GM19463 (cell line): ENCODE measurements around the gene ZNF580.

Experiments used
- ATAC-seq: cut with Tn5 transposase; IDR thresholded peaks from one replicate; pipeline ENCODE4 v1.9.1; 2021; ENCODE audit warnings: mild to moderate bottlenecking, moderate library complexity; ENCODE audit not compliant: unreplicated experiment

Gene ZNF580

DNA sequence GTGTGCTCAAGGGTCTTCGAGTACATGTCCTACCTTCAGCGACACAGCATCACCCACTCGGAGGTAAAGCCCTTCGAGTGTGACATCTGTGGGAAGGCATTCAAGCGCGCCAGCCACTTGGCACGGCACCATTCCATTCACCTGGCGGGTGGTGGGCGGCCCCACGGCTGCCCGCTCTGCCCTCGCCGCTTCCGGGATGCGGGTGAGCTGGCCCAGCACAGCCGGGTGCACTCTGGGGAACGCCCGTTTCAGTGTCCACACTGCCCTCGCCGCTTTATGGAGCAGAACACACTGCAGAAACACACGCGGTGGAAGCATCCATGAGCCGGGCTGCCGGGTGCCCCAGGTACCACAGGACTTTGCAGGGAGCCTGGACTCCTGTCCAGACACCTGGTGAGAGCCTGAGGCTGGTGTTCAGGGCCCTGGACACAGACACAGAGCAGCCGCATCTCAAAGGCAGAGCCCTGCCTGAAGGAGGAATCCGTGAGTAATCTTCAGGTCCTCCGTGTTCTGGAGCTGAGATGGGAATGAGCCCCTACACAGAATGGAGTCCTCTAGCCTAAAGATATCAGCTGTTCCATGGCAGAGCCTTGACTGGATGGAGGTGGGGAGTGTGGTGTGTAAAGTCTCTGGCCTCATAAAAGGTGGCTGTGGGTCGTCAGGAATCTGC, 4.2 kb downstream of the ZNF580 start:
- no peak for ATAC-seq

GRCh38 chr19:55645512-55645881, 4.7 kb downstream of the ZNF580 start:
- no peak for ATAC-seq

DNA sequence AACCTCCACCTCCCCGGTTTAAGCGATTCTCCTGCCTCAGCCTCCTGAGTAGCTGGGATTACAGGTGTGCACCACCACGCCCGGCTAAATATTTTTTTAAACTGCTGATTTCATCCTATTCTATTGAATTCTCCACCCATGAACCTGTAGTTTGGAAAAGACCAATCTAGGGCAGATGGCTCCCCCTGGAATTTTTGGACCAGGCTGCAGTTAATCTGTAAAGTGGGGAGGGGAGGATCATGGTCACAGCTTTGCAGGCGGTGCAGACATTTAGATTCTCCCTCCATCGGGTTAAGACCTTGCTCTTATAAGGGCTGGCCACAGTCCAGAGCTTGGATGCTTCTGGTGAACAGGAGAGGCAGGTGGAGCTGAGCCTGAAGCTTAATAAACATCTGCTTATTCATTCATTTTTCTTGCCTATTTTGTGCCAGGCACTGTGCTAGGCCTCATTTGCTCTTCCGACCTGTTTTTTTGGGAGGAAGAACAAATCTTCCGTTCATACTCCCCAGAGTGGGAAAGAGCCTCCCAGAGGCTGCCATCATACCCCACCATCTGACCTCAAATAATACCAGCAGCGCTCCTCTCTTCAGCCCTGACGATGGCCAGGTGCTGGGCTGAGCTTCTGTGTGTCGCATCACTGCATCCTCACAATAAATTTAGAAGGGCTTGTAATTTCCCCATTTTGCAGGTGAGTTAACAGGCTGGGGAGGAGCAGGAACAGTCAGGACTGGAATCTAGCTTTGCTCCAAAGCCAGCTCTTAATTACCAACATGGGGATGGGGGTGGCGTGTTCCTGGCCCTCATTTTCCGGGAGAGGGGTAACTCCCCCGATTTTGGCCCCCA, 6.3 kb downstream of the ZNF580 start:
- ATAC-seq, result no peak

- peak; percentile 36 for ATAC-seq
These were observed 7.2 kb downstream of the ZNF580 start, which contains the start of gene CCDC106 for GRCh38 chr19:55647732-55648584. CCDC106 (plus strand) TSS chr19:55648212; CDS start chr19:55649047, 835 bp downstream.

GRCh38 chr19:55648585-55649267, 7.9 kb downstream of the ZNF580 start:
- ATAC-seq, result no peak

DNA sequence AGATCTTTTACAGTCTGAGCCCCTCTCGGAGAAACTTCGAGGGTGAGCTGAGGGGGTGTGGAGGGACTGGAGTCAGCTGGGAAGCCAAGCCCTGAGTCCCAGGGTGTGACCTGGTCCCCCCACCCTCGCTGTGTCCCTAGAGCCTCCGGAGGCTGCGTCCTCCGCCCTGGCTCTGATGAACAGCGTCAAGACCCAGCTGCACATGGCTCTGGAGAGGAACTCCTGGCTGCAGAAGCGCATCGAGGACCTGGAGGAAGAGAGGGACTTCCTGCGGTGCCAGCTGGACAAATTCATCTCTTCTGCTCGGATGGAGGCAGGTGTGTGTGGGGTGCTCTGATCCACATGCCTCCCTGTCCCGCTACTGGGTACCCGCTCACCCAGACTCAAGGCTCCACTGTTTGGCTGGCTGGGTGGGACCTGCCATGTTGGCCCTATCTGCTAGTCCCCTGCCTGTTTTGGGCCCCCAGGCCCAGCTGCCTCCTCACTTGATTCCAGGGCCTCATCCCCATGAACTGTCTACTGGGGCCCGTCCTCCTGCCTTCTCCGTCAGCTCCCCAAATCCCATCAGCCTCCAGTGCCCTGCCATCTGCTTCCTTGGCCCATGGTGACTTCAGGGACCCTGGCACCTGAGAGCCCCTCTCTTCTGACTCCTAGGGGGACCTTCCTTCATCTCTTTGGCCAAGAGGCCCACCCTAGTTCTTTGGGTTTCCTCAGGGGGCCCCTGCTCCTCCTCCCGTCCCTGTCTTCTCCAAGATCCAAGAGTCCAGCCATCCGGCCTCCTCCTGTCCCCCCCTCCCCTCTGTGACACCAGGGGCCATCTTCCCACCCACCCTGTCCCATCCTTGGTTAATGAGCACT, 8.7 kb downstream of the ZNF580 start:
- ATAC-seq, result no peak

- no peak for ATAC-seq
These were observed 9.3 kb downstream of the ZNF580 start for GRCh38 chr19:55650126-55650557.

DNA sequence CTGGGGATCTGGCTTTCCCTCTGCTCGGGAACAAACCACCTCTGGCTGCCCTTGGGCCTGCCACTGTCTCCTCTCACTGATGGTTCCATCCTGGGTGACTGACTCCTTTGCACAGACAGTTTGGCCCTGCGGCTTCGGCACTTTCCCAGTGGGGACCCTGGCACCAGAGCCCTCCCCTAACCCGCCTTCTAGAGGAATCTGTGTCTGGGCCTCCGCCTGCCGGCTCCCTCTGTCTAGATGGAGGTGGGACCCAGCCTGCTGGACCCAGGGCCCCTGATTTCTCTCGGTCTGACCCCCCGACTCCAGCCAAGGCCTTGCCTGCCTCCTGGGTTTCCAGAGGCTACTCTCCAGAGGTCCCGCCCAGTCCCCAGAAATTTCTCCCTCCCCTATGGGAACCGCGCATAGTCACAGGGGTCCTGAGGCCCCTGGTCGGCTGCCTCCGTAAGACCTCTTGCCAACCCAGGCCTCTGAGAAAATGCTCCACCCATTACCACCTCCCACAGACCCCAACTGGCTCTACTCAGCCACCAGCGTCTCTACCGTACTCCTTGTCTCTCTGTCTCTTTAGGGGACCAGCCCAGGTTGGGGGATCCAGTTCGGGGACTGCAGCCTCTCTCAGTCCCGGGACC, 9.9 kb downstream of the ZNF580 start:
- no peak for ATAC-seq

GRCh38 chr19:55651236-55651635, 10.4 kb downstream of the ZNF580 start:
- no peak for ATAC-seq

GRCh38 chr19:55652311-55653128, 11.7 kb downstream of the ZNF580 start:
- no peak for ATAC-seq

GRCh38 chr19:55653651-55654322, 13.0 kb downstream of the ZNF580 start:
- peak; percentile 40 for ATAC-seq

DNA sequence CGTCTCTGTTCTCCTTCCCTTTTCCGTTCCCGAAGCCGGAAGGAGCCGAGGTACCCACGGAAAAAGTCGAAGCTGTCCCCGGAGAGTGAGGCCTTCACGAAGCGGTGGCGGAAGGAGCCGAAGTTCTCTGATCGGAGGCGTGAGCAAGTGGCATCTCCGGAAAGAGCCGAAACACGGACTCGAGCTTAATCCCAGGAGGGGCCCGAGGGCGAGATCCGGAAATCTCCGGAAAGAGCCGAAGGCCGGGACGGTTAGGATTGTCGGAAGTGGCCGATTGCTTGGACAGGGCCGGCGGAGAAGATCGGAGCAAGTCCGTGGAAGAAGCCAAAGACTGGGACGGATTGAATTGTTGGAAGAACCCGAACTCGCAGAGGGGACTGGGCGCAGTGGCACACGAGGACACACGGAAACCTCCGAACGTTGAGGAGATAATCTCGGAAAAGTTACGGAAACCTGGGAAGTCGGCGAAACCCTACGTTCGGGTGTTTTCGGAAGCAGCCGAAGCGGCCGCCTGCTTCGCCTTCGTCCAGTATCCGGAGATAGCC, 13.6 kb downstream of the ZNF580 start:
- ATAC-seq, result peak; percentile 42

GRCh38 chr19:55654868-55655647, 14.3 kb downstream of the ZNF580 start, which contains the start of gene U2AF2:
U2AF2 (plus strand) TSS chr19:55655035; CDS start chr19:55655105, 70 bp downstream.
- ATAC-seq, result peak; percentile 31

DNA sequence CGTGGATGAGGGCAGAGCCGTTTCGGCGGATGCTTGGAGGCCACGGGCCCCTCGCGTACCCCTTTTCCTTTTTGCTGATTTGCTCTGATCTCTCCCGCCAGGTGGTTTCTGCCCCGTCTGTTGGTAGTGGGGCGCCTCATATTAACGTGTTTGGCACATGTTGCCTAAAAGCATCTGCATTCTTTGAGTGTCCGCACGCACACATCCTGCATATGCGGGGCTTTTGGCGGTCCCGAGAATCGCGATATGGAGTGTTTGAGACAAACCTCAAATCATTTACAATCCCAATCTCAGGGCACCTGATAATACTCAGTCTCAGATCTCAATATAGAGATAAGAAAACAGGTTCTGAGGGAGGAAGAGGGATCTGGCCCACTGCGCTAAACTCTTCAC, 14.8 kb downstream of the ZNF580 start:
- ATAC-seq, result no peak

GRCh38 chr19:55656552-55656951, 15.8 kb downstream of the ZNF580 start:
- no peak for ATAC-seq

DNA sequence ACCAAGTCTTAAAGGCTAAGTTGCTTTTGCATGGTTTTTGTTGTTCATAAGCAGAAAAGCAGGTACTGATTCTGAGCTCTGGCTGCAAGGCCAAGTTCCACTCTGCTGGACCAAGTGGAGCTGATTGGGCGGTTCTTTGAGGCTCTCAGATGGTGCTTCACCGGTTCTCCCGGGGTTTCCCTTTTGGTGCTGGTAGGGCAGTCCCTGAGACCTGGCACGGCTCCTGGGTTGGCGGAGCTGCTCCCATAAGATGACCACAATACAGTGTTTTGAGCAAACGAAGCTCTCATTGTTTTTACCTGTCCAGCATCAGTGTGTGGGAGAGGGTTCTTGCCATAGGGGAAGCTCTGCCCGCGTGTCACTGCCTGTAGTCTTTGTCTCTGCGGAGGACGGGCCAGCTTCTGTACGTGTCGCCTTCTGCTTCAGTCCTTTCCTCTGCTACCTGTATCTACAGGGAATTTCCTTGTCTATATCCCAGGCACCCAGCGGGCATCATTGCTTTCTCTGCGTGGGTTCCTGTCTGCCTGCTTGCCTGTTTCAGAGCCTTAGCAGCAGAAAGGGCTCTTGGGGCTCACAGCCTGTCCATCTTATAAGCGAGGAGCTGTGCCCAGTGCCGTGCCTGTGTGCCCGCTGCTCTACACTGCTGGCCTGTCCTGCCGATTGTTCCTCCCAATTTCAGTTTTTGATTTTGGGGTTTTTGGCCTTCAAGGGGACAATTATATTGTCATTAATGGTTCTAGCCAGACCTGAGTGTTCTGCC, 16.4 kb downstream of the ZNF580 start:
- ATAC-seq, result no peak
